ENCODE results near the gene SNAI3.

SNAI3 gene

GRCh38 chr16:88722784-88723506 is 36.6 kb upstream of the SNAI3 start:
- DNase-seq (ENCODE audit: low read depth): no peak
- H3K4me3 ChIP-seq (ENCODE audit: low read depth, low read length): no peak overlapping the region

DNA sequence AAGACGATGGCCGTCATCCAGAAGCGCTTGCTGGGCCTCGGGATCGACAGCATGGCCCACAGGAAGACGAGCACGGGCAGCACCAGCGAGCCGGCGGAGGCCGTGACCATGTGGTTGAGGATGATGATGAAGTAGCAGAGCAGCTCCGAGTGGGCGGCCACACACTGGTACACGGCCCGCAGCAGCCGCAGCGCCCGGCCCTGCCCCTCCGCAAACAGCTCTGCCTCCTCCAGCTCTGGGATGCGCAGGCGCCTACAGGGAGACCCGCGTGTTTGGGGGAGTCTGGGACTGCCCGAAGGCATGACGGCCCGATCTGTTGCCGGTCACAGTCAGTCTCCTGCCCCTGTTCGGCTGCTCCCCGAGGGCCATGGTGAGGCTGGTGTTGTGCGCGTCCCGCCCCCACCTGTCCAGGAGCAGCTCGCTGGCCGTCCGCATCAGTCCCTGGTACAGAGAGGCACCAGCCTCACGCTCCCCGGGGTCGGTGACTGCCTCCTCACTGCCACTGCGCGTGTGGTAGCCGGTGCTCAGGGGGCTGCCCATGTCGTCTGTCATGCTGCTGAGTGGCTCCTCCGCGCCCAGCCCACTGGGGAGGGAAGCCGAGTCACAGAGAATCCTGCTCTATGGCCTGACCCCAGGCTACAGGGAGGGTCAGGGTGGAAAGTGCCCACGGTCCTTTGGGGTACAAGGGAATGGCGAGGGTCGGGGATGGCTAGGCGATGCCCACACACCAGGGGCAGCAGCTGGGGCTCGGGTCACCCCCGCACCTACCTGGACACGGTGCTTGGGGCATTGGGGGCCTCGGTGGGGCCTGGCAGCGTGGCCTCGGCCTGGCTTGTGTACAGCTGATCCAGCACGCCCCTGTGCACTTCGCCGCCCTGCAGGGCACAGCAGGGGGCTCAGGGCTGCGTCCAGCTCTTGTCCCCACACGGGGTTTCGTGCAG is 35.8 kb upstream of the SNAI3 start:
- H3K4me3 ChIP-seq (ENCODE audit: low read depth, low read length): no peak overlapping the region

GRCh38 chr16:88721236-88721635 is 34.9 kb upstream of the SNAI3 start:
- DNase-seq (ENCODE audit: low read depth): no peak
- no peak overlapping the region for H3K4me3 ChIP-seq (ENCODE audit: low read depth, low read length)

More for the DNA sequence above, 35.8 kb upstream of the SNAI3 start:
- DNase-seq (ENCODE audit: low read depth): no peak

GRCh38 chr16:88720396-88720970 is 34.2 kb upstream of the SNAI3 start:
- no peak overlapping the region for H3K4me3 ChIP-seq (ENCODE audit: low read depth, low read length)
- DNase-seq (ENCODE audit: low read depth): no peak

- no peak for DNase-seq (ENCODE audit: low read depth)
Measured at GRCh38 chr16:88719933-88720296, 33.6 kb upstream of the SNAI3 start.

DNA sequence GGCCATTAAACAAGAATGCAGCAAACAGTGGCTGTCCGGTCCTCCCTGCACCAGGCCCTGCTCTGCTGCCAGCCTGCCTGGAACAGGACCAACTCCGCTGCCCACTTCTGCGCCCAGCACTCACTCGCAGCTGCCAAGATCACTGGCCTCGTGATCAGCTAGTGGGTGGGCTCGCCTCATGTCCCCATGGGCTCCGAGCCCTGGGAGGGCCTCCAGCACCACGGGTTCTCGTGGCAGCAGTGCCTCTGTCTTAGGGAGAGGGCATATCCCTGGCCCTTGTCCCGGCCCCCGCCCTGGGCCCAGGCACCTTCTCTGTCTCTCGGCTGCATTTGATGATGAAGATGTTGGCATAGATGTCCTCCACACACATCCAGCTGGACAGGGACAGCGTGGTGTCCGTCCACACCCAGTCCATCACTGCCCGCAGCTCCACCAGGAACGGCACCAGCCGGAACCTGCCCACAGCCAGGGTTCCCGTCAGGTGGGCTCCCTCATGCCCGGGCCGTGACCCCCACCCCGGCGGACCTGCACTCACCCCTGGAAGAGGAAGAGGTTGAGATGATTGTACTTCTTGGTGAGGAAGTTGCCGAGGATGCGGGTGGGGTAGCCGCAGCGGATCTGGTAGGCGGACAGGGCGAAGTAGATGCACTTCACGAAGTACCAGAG is 33.1 kb upstream of the SNAI3 start:
- DNase-seq (ENCODE audit: low read depth): no peak

More at GRCh38 chr16:88719933-88720296, 33.6 kb upstream of the SNAI3 start:
- no peak overlapping the region for H3K4me3 ChIP-seq (ENCODE audit: low read depth, low read length)

GRCh38 chr16:88718178-88718577 is 31.9 kb upstream of the SNAI3 start:
- H3K4me3 ChIP-seq (ENCODE audit: low read depth, low read length): no peak overlapping the region
- no peak for DNase-seq (ENCODE audit: low read depth)

More for the DNA sequence above, 33.1 kb upstream of the SNAI3 start:
- no peak overlapping the region for H3K4me3 ChIP-seq (ENCODE audit: low read depth, low read length)

DNA sequence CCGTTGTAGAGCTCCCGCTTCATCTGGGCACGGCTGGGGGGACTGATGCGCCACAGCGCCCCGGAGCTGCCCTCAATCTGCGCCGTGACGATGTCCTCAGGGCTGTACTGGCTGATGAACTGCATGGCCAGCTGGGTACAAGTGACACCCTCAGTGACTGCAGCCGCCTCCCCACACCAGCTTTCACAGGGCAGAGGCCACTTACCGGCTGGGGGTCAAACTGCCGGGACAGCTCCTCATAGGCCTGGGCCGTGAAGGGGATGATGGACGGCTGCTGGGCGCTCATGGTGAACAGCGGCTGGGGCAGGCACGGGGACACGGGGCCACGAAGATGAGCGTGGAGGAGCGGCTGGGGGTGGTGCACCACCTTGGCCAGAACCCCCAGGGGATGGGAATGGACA is 30.3 kb upstream of the SNAI3 start:
- DNase-seq (ENCODE audit: low read depth): no peak
- H3K4me3 ChIP-seq (ENCODE audit: low read depth, low read length): no peak overlapping the region

DNA sequence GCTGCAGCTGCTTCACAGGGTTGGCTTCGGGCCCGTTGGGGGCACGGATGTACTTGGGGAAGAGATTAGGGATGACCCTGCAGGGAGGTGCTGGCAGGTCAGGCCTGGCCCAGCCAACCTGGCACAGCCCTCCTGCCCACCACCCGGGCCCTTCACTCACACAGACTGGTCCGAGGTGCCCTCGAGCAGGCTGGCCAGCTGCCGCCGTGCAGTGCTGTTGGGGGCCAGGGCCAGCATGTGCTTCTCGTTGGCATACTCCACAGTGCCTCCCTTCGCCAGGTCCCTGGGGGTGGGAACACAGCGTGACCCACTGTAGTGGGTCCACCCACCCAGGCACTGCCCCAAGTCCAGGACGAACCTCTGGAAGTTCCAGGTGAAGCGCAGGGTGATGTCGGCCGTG is 29.9 kb upstream of the SNAI3 start:
- no peak overlapping the region for H3K4me3 ChIP-seq (ENCODE audit: low read depth, low read length)

DNA sequence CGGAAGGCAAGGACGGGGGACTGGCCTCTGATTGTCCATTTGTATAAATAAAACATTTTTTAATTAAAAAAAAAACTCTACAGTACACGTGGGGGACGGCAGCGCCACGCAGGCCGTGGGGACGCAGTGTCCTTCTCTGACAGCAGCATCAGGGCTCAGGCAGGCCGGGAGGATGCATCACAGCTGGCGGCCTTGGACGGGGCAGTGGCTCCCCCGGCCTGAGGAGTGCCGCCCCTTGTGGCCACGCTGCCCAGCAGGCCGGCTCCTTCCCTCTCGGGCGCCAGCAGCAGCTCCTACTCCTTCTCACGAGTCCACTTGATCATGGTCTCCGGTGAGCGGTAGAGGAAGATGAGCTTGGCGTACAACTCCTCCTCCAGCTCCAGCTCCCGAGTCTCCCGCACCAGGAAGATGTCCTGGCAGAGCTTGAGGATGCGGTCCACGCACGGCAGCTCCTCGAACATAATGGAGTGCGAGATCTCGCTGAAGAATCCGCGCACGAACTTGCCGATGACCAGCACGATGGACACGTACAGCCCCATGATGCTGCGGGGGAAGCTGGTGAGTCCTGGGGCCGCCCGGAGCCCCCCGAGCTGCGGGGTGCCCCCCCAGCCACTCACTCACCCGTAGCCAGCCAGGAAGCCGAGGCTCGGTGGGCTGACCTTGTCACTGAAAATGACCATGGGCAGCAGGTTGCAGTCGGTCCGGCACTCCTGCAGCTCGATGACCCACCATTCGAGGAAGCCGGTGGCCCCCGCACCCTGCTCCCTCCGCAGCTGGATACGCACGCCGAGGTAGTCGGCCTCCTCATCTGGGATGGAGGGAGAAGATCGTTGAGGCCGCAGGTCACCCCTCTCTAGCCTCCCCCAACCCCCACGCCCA is 29.2 kb upstream of the SNAI3 start:
- no peak overlapping the region for H3K4me3 ChIP-seq (ENCODE audit: low read depth, low read length)
- DNase-seq (ENCODE audit: low read depth): no peak

More for the DNA sequence above, 29.9 kb upstream of the SNAI3 start:
- DNase-seq (ENCODE audit: low read depth): no peak

GRCh38 chr16:88714420-88715302 is 28.4 kb upstream of the SNAI3 start:
- no peak for DNase-seq (ENCODE audit: low read depth)
- no peak overlapping the region for H3K4me3 ChIP-seq (ENCODE audit: low read depth, low read length)

- no peak overlapping the region for H3K4me3 ChIP-seq (ENCODE audit: low read depth, low read length)
- no peak for DNase-seq (ENCODE audit: low read depth)
Measured at GRCh38 chr16:88713568-88714419, 27.5 kb upstream of the SNAI3 start.

DNA sequence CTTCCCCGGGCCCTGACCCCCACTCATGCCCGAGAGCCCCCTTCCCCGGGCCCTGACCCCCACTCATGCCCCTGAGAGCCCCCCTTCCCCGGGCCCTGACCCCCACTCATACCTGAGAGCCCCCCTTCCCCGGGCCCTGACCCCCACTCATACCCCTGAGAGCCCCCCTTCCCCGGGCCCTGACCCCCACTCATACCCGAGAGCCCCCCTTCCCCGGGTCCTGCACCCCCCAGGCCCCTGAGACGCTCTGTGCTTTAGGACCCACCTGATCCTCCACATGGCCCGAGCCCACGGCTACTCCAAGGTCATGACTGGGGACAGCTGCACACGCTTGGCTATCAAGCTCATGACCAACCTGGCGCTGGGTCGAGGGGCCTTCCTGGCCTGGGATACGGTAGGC is 26.7 kb upstream of the SNAI3 start:
- no peak overlapping the region for H3K4me3 ChIP-seq (ENCODE audit: low read depth, low read length)
- no peak for DNase-seq (ENCODE audit: low read depth)

GRCh38 chr16:88712362-88712979 is 26.2 kb upstream of the SNAI3 start:
- DNase-seq (ENCODE audit: low read depth): no peak
- H3K4me3 ChIP-seq (ENCODE audit: low read depth, low read length): no peak overlapping the region

GRCh38 chr16:88711750-88712340 is 25.5 kb upstream of the SNAI3 start:
- no peak for DNase-seq (ENCODE audit: low read depth)
- no peak overlapping the region for H3K4me3 ChIP-seq (ENCODE audit: low read depth, low read length)

GRCh38 chr16:88710556-88710955 is 24.2 kb upstream of the SNAI3 start:
- H3K4me3 ChIP-seq (ENCODE audit: low read depth, low read length): no peak overlapping the region

More at GRCh38 chr16:88710556-88710955, 24.2 kb upstream of the SNAI3 start:
- DNase-seq (ENCODE audit: low read depth): no peak
